GM23338 (cell line): Measurements from ENCODE around the gene INS.

Experiments
- CREB1 ChIP-seq: fragments of 250-450 bp; sonication (Bioruptor Pico); IDR thresholded peaks from 2 replicates; pipeline ENCODE4 v1.5.0; 2020; ENCODE audit warnings: low read depth, mild to moderate bottlenecking, moderate library complexity
- EZH2 ChIP-seq: fragments of 200-600 bp; sonication (generic); IDR thresholded peaks from one replicate; pipeline ENCODE4 v1.8.0; 2017; ENCODE audit warnings: antibody characterized with exemption, mild to moderate bottlenecking, low read depth; ENCODE audit not compliant: unreplicated experiment
- EZH2phosphoT487 ChIP-seq: fragments of 200-600 bp; sonication (generic); IDR thresholded peaks from one replicate; pipeline ENCODE4 v1.8.1; 2018; ENCODE audit warnings: antibody characterized with exemption; ENCODE audit not compliant: unreplicated experiment
- TF ChIP-seq, protein P1 (sequence below), 2 experiments: fragments of 200-600 bp in 1 of 2; sonication (generic) in 1 of 2; conservative IDR thresholded peaks; 2 replicates each; pipeline versions ENCODE4 v1.5.1 to v1.6.1; 2016 to 2017; ENCODE audit warnings: antibody characterized with exemption in 2 of 2, low read depth in 2 of 2, mild to moderate bottlenecking in 2 of 2, moderate library complexity in 1 of 2

- TF ChIP-seq CREB1 (CRISPR knock-in tag) (no peak), EZH2phosphoT487 (no peak), EZH2 (no peak)
- TF ChIP-seq, protein P1, sequence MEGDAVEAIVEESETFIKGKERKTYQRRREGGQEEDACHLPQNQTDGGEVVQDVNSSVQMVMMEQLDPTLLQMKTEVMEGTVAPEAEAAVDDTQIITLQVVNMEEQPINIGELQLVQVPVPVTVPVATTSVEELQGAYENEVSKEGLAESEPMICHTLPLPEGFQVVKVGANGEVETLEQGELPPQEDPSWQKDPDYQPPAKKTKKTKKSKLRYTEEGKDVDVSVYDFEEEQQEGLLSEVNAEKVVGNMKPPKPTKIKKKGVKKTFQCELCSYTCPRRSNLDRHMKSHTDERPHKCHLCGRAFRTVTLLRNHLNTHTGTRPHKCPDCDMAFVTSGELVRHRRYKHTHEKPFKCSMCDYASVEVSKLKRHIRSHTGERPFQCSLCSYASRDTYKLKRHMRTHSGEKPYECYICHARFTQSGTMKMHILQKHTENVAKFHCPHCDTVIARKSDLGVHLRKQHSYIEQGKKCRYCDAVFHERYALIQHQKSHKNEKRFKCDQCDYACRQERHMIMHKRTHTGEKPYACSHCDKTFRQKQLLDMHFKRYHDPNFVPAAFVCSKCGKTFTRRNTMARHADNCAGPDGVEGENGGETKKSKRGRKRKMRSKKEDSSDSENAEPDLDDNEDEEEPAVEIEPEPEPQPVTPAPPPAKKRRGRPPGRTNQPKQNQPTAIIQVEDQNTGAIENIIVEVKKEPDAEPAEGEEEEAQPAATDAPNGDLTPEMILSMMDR (conservative IDR thresholded peaks at IDR 0.05; ENCODE audit: low read depth in 2 of 2) = no peak
These were observed 16.3 kb downstream of the INS start for GRCh38 chr11:2144544-2145248.
